ENCODE data around the gene GPC5. TPM values are rescaled to one million over a fixed set of nuclear protein-coding genes. Genes with fewer than 3 reads are reported as not detected.

Gene GPC5
- total and polyA plus RNA-seq, 4 donors, result 0.51 to 22.4 (median 2.0) TPM

DNA sequence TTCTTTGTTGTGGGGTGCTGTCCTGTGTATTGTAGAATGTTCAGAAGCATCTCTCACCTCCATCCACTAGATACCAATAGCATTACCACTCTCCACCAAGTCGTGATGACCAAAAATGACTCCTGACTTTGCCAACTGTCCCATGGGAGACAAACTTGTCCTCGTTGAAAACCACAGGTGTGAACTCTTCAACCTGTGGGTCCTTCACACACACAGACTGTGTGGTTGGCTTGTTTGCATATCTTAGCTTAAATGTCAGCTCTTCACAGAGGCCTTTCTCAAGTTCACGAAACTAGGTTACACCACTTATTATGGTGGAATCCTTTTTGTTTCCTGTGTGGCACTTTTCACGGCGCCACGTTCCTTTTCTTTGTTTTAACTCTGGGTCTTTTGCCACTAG lies 6.8 kb downstream of the GPC5 start:
- peaks cover 0 to 10% (median 0%) of the 10 kb centered on the region in 4 donors for H3K27me3 ChIP-seq (ENCODE audit: control insufficient read depth in 4 of 4, insufficient read depth in 4 of 4, low read length in 3 of 4)
- H3K9ac ChIP-seq (ENCODE audit: low read depth in 1 of 2, low read length in 2 of 2), result no peak overlapping the region
- TF ChIP-seq RAD21 (IDR thresholded peaks at IDR 0.05), result no peak
- TF ChIP-seq HNF4G (IDR thresholded peaks at IDR 0.05), result no peak
- no peak for TF ChIP-seq EGR1 (IDR thresholded peaks at IDR 0.05; ENCODE audit: low read depth in 2 of 2)
- TF ChIP-seq JUND (IDR thresholded peaks at IDR 0.05), result no peak
- TF ChIP-seq GABPA (IDR thresholded peaks at IDR 0.05 in 1 of 2, conservative IDR thresholded peaks at IDR 0.05 in 1 of 2), result no peak
- TF ChIP-seq, protein P1, sequence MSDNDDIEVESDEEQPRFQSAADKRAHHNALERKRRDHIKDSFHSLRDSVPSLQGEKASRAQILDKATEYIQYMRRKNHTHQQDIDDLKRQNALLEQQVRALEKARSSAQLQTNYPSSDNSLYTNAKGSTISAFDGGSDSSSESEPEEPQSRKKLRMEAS (IDR thresholded peaks at IDR 0.05), result no peak
- TF ChIP-seq YY1 (IDR thresholded peaks at IDR 0.05), result no peak
- no peak for TF ChIP-seq REST (IDR thresholded peaks at IDR 0.05)
- TF ChIP-seq SP1 (IDR thresholded peaks at IDR 0.05), result no peak
- TF ChIP-seq FOXA1 (IDR thresholded peaks at IDR 0.05), result no peak
- TF ChIP-seq ZBTB33 (IDR thresholded peaks at IDR 0.05), result no peak
- TF ChIP-seq NR2F2 (IDR thresholded peaks at IDR 0.05), result no peak
- no peak for TF ChIP-seq FOXA2 (IDR thresholded peaks at IDR 0.05)
- no peaks in the 10 kb centered on the region for H3K4me1 ChIP-seq (ENCODE audit: control insufficient read depth in 4 of 4, insufficient read depth in 4 of 4, low read length in 3 of 4)
- no peaks in the 10 kb centered on the region for H3K9me3 ChIP-seq (ENCODE audit: control insufficient read depth in 4 of 4, low read length in 3 of 4)
- no peak overlapping the region for H3K4me3 ChIP-seq (ENCODE audit: low read depth in 1 of 3, low read length in 3 of 3)
- WGBS, result 88% methylated on average over 6 of the region's 6 CpGs
- no peak overlapping the region for H3K27ac ChIP-seq (ENCODE audit: low read depth in 1 of 2, low read length in 2 of 2)
- no peak for DNase-seq (ENCODE audit: low spot score)
- H3K36me3 ChIP-seq (ENCODE audit: control insufficient read depth in 4 of 4, insufficient read depth in 3 of 4, low read depth in 1 of 4, low read length in 3 of 4), result no peaks in the 10 kb centered on the region

DNA sequence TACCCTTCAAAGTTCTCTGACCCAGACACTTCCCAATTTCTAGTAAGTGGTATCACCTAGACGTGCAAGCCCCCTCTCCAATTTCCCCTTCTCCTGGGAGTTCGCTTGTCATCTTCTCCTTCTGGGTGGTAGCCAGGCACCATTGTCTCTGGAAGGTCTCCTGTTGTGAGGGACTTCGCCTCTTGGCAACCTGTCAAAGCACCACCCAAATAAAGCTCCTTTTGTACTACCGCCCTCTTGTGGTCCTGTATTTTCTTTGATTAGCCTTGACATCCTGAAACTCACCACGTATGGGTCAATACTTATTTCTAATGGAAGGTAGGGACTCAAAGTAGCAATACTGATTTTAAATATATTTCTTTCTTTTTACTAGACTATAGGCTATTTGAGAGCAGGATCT lies 8.2 kb downstream of the GPC5 start:
- TF ChIP-seq RAD21 (IDR thresholded peaks at IDR 0.05) (peak; percentile 80 to 86), TAF1 (conservative IDR thresholded peaks at IDR 0.05) (no peak), CTCF (IDR thresholded peaks at IDR 0.05; ENCODE audit: low read depth, low read length, missing input control) (peak; percentile 43)
- DNase-seq (ENCODE audit: low spot score), result no peak
- Histone ChIP-seq H3K27me3 (ENCODE audit: control insufficient read depth in 4 of 4, insufficient read depth in 4 of 4, low read length in 3 of 4) (peaks cover 0 to 3% (median 0%) of the 10 kb centered on the region in 4 donors), H3K27ac (ENCODE audit: low read depth in 1 of 2, low read length in 2 of 2) (no peak overlapping the region), H3K36me3 (ENCODE audit: control insufficient read depth in 4 of 4, insufficient read depth in 3 of 4, low read depth in 1 of 4, low read length in 3 of 4) (no peaks in the 10 kb centered on the region), H3K4me1 (ENCODE audit: control insufficient read depth in 4 of 4, insufficient read depth in 4 of 4, low read length in 3 of 4) (no peaks in the 10 kb centered on the region), H3K9ac (ENCODE audit: low read depth in 1 of 2, low read length in 2 of 2) (no peak overlapping the region), H3K9me3 (ENCODE audit: control insufficient read depth in 4 of 4, low read length in 3 of 4) (no peaks in the 10 kb centered on the region), H3K4me3 (ENCODE audit: low read depth in 1 of 3, low read length in 3 of 3) (no peak overlapping the region)
- 46% methylated on average over 5 of the region's 5 CpGs for WGBS
